Measurements from ENCODE around the gene GPR183. TPM values are rescaled to one million over a fixed set of nuclear protein-coding genes. Genes with fewer than 3 reads are reported as not detected.

GPR183 gene
- total and polyA plus RNA-seq, 2 experiments from 2014 or later: 0.25 TPM; not detected in 1

- Histone ChIP-seq H3K4me3 (no peak overlapping the region), H3K9me2 (ENCODE audit: insufficient read depth) (no peaks in the 10 kb centered on the region), H2AFZ (no peak overlapping the region), H3K79me2 (ENCODE audit: insufficient read depth) (no peaks in the 10 kb centered on the region), H3K36me3 (ENCODE audit: low read depth) (no peaks in the 10 kb centered on the region), H3K27me3 (replicated peaks; ENCODE audit: insufficient read depth) (no peaks in the 10 kb centered on the region), H4K20me1 (ENCODE audit: insufficient read depth) (no peaks in the 10 kb centered on the region), H3K4me2 (ENCODE audit: unreplicated experiment) (no peak overlapping the region), H3K9ac (no peak overlapping the region), H3F3A (ENCODE audit: insufficient read depth) (no peaks in the 10 kb centered on the region), H3K4me1 (ENCODE audit: insufficient read depth) (peaks cover 5% of the 10 kb centered on the region; the same call in 1 of the 2 replicates), H3K27ac (no peak overlapping the region), H3K9me3 (ENCODE audit: low read depth) (no peaks in the 10 kb centered on the region)
- in situ Hi-C loops (cut with MboI): no loop called here
- TF ChIP-seq EZH2phosphoT487 (IDR thresholded peaks at IDR 0.05; ENCODE audit: insufficient read depth, low read depth): no peak
- TF ChIP-seq EZH2 (IDR thresholded peaks at IDR 0.05; ENCODE audit: insufficient read depth, poor library complexity, severe bottlenecking): no peak
- DNase-seq: no peak
- WGBS, 2 experiments (ENCODE audit: low coverage in 1 of 2, low lambda C conversion rate in 2 of 2, missing lambda C conversion rate in 2 of 2): 91 to 93% methylated on average over 4 of the region's 4 CpGs
Observed at GRCh38 chr13:99299256-99299919, 7.8 kb downstream of the GPR183 start.

- no peak overlapping the region for H2AFZ ChIP-seq
- no peak overlapping the region for H3K4me3 ChIP-seq
- no peak overlapping the region for H3K9ac ChIP-seq
- TF ChIP-seq EZH2 (IDR thresholded peaks at IDR 0.05; ENCODE audit: insufficient read depth, poor library complexity, severe bottlenecking) (no peak), EZH2phosphoT487 (IDR thresholded peaks at IDR 0.05; ENCODE audit: insufficient read depth, low read depth) (no peak)
- H3K27ac ChIP-seq: no peak overlapping the region
- no peak overlapping the region for H3K4me2 ChIP-seq (ENCODE audit: unreplicated experiment)
- WGBS, 2 experiments (ENCODE audit: low coverage in 1 of 2, low lambda C conversion rate in 2 of 2, missing lambda C conversion rate in 2 of 2): 95 to 98% methylated on average over 2 of the region's 2 CpGs
- peaks cover 5% of the 10 kb centered on the region; the same call in 1 of the 2 replicates for H3K4me1 ChIP-seq (ENCODE audit: insufficient read depth)
- no peak for DNase-seq
- H3K9me3 ChIP-seq (ENCODE audit: low read depth): no peaks in the 10 kb centered on the region
- no peaks in the 10 kb centered on the region for H3F3A ChIP-seq (ENCODE audit: insufficient read depth)
- H3K9me2 ChIP-seq (ENCODE audit: insufficient read depth): no peaks in the 10 kb centered on the region
- no peaks in the 10 kb centered on the region for H4K20me1 ChIP-seq (ENCODE audit: insufficient read depth)
- H3K27me3 ChIP-seq (replicated peaks; ENCODE audit: insufficient read depth): no peaks in the 10 kb centered on the region
- H3K79me2 ChIP-seq (ENCODE audit: insufficient read depth): no peaks in the 10 kb centered on the region
- H3K36me3 ChIP-seq (ENCODE audit: low read depth): no peaks in the 10 kb centered on the region
- in situ Hi-C loops (cut with MboI): no loop called here
Observed at GRCh38 chr13:99298056-99298455, 9.1 kb downstream of the GPR183 start.

DNA sequence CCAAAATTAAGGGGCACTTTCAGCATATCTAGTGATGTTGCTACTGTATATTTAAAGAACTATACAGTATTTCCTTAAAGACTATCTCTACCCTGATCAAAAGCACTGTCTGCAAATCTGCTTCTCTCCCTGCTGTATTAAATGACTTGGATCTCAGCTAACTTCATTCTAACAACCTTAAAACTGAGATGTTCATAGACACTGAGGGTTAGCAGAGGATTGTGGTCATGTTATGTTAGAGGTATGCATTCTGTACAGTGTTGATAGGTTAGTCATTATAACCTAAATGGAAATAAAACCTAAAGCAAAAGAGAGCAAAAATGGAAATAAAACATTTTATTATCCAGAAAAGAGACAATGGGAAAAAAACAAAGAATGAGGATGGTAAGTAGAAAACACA lies 9.9 kb downstream of the GPR183 start:
- H3K9me3 ChIP-seq (ENCODE audit: low read depth): no peaks in the 10 kb centered on the region
- H3K4me1 ChIP-seq (ENCODE audit: insufficient read depth): peaks cover 5% of the 10 kb centered on the region; the same call in 1 of the 2 replicates
- no peak overlapping the region for H3K4me2 ChIP-seq (ENCODE audit: unreplicated experiment)
- no peak for DNase-seq
- H3K9me2 ChIP-seq (ENCODE audit: insufficient read depth): no peaks in the 10 kb centered on the region
- no peaks in the 10 kb centered on the region for H3K79me2 ChIP-seq (ENCODE audit: insufficient read depth)
- H4K20me1 ChIP-seq (ENCODE audit: insufficient read depth): no peaks in the 10 kb centered on the region
- no peak overlapping the region for H2AFZ ChIP-seq
- no peak for TF ChIP-seq EZH2 (IDR thresholded peaks at IDR 0.05; ENCODE audit: insufficient read depth, poor library complexity, severe bottlenecking)
- no peak for TF ChIP-seq EZH2phosphoT487 (IDR thresholded peaks at IDR 0.05; ENCODE audit: insufficient read depth, low read depth)
- H3K4me3 ChIP-seq: no peak overlapping the region
- in situ Hi-C loops (cut with MboI): no loop called here
- no peak overlapping the region for H3K27ac ChIP-seq
- H3K36me3 ChIP-seq (ENCODE audit: low read depth): no peaks in the 10 kb centered on the region
- H3F3A ChIP-seq (ENCODE audit: insufficient read depth): no peaks in the 10 kb centered on the region
- H3K9ac ChIP-seq: no peak overlapping the region
- H3K27me3 ChIP-seq (replicated peaks; ENCODE audit: insufficient read depth): no peaks in the 10 kb centered on the region

- no peaks in the 10 kb centered on the region for H3K36me3 ChIP-seq (ENCODE audit: low read depth)
- H3K4me1 ChIP-seq (ENCODE audit: insufficient read depth): peaks cover 5% of the 10 kb centered on the region; the same call in 1 of the 2 replicates
- no peak overlapping the region for H3K9ac ChIP-seq
- WGBS, 2 experiments (ENCODE audit: low coverage in 1 of 2, low lambda C conversion rate in 2 of 2, missing lambda C conversion rate in 2 of 2): 95 to 99% methylated on average over 4 of the region's 4 CpGs
- no peaks in the 10 kb centered on the region for H3K79me2 ChIP-seq (ENCODE audit: insufficient read depth)
- H3K27ac ChIP-seq: no peak overlapping the region
- no peak overlapping the region for H3K4me2 ChIP-seq (ENCODE audit: unreplicated experiment)
- DNase-seq: no peak
- H4K20me1 ChIP-seq (ENCODE audit: insufficient read depth): no peaks in the 10 kb centered on the region
- no peak overlapping the region for H3K4me3 ChIP-seq
- no peaks in the 10 kb centered on the region for H3K9me3 ChIP-seq (ENCODE audit: low read depth)
- H3F3A ChIP-seq (ENCODE audit: insufficient read depth): no peaks in the 10 kb centered on the region
- no peaks in the 10 kb centered on the region for H3K27me3 ChIP-seq (replicated peaks; ENCODE audit: insufficient read depth)
- in situ Hi-C loops (cut with MboI): no loop called here
- H3K9me2 ChIP-seq (ENCODE audit: insufficient read depth): no peaks in the 10 kb centered on the region
- no peak overlapping the region for H2AFZ ChIP-seq
- TF ChIP-seq EZH2 (IDR thresholded peaks at IDR 0.05; ENCODE audit: insufficient read depth, poor library complexity, severe bottlenecking): no peak
- TF ChIP-seq EZH2phosphoT487 (IDR thresholded peaks at IDR 0.05; ENCODE audit: insufficient read depth, low read depth): no peak
Observed at GRCh38 chr13:99296398-99296797, 10.8 kb downstream of the GPR183 start.

Measured in GM23248 (cell line).